ENCODE measurements around the gene ARMC9. TPM values are rescaled to one million over a fixed set of nuclear protein-coding genes. Genes with fewer than 3 reads are reported as not detected.

The ARMC9 gene
- total and polyA plus RNA-seq, 2 donors (not counting 3 experiments of a cell fraction or from before 2014, with no cell fraction given), result 16.4 to 24.2 TPM

DNA sequence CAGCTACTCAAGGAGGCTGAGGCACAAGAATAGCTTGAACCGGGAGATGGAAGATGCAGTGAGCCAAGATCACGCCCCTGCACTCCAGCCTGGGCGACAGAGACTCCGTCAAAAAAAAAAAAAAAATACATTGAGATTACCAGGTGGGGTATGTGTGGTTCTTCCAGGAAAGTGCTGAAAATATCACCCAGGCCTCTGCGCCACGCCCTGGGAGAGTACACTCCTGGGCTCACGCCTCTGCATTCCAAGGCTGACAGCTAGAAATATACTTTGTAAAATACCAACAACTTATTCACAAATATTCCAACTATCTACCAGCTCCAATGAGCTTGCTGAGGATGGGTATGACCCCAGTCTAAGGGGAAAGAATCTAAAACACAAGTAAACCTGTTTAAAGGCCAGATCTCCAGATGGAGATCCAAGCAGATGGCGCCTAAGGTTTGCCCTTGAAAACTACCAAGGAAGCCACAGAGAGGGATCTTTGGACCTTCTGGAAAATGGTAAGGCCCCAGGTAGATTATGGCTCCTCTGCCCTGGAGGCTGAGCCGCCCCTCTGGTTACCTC lies 175.4 kb downstream of the ARMC9 start:
- H3K9me1 ChIP-seq (replicated peaks; ENCODE audit: control insufficient read depth, extremely low read depth, insufficient read depth, low read length), result no peaks in the 10 kb centered on the region
- ChIA-PET CTCF (interaction anchor here (0.7 to 1.6 kb wide), 2 partner anchors 209 to 270 kb away, joined by 3 read pairs; no protein-coding TSS in a partner anchor), POLR2A (no interaction called here)
- H3K9ac ChIP-seq (replicated peaks; ENCODE audit: extremely low read depth, insufficient read depth, low read length), result no peak overlapping the region
- H3K27ac ChIP-seq (ENCODE audit: insufficient read depth, low read depth, low read length), result no peak overlapping the region
- no TSS peak for BruUV-seq (replicated peaks)
- FAIRE-seq, result no peak
- no peaks in the 10 kb centered on the region for H3K79me2 ChIP-seq (ENCODE audit: control insufficient read depth, insufficient read depth, low read length)
- no peaks in the 10 kb centered on the region for H3K4me1 ChIP-seq (ENCODE audit: control insufficient read depth, extremely low read depth, insufficient read depth, low read length)
- H4K20me1 ChIP-seq (replicated peaks; ENCODE audit: control insufficient read depth, extremely low read depth, insufficient read depth, low read length), result no peaks in the 10 kb centered on the region
- H3K9me3 ChIP-seq (replicated peaks; ENCODE audit: control insufficient read depth, insufficient read depth, low read length), result no peaks in the 10 kb centered on the region
- no peak overlapping the region for H3K4me2 ChIP-seq (ENCODE audit: insufficient read depth, low read length)
- dilution Hi-C loops (cut with MboI; ENCODE audit: extremely low pct_ligation_motif_present, low sequenced_read_pairs) (no loop called here), intact Hi-C loops (cut with micrococcal nuclease) (no loop called here)
- H3K27me3 ChIP-seq (ENCODE audit: control insufficient read depth in 2 of 2, insufficient read depth in 2 of 2, low read length in 2 of 2), result peaks cover 0 to 4% of the 10 kb centered on the region in 2 experiments
- no peak overlapping the region for H3K4me3 ChIP-seq (replicated peaks in 1 of 3; ENCODE audit: insufficient read depth in 1 of 3, low read depth in 1 of 3, low read length in 3 of 3)
- H3K36me3 ChIP-seq (ENCODE audit: control insufficient read depth in 2 of 2, extremely low read depth in 1 of 2, insufficient read depth in 2 of 2, low read length in 2 of 2), result no peaks in the 10 kb centered on the region
- no peak for DNase-seq (ENCODE audit: low read depth, low spot score)
- no peak for TF ChIP-seq JUN (IDR thresholded peaks at IDR 0.05; ENCODE audit: borderline replicate concordance, insufficient read depth, insufficient read length, low read depth)
- no peak for TF ChIP-seq GATA2 (IDR thresholded peaks at IDR 0.05; ENCODE audit: insufficient read depth, insufficient read length, low read depth, low read length)
- no peak for TF ChIP-seq POLR2AphosphoS5 (IDR thresholded peaks at IDR 0.05; ENCODE audit: insufficient read depth, low read depth, low read length)
- TF ChIP-seq, protein P1, sequence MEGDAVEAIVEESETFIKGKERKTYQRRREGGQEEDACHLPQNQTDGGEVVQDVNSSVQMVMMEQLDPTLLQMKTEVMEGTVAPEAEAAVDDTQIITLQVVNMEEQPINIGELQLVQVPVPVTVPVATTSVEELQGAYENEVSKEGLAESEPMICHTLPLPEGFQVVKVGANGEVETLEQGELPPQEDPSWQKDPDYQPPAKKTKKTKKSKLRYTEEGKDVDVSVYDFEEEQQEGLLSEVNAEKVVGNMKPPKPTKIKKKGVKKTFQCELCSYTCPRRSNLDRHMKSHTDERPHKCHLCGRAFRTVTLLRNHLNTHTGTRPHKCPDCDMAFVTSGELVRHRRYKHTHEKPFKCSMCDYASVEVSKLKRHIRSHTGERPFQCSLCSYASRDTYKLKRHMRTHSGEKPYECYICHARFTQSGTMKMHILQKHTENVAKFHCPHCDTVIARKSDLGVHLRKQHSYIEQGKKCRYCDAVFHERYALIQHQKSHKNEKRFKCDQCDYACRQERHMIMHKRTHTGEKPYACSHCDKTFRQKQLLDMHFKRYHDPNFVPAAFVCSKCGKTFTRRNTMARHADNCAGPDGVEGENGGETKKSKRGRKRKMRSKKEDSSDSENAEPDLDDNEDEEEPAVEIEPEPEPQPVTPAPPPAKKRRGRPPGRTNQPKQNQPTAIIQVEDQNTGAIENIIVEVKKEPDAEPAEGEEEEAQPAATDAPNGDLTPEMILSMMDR (IDR thresholded peaks at IDR 0.05; ENCODE audit: extremely low read depth in 1 of 2, insufficient read depth in 1 of 2, low read depth in 1 of 2, low read length in 2 of 2), result no peak
- no peak for TF ChIP-seq FOS (IDR thresholded peaks at IDR 0.05; ENCODE audit: borderline replicate concordance, insufficient read depth, low read length)
- TF ChIP-seq POLR2A (IDR thresholded peaks at IDR 0.05; ENCODE audit: low read depth, low read length), result no peak
- TF ChIP-seq, protein P2, sequence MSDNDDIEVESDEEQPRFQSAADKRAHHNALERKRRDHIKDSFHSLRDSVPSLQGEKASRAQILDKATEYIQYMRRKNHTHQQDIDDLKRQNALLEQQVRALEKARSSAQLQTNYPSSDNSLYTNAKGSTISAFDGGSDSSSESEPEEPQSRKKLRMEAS (IDR thresholded peaks at IDR 0.05; ENCODE audit: insufficient read depth, insufficient read length), result no peak
- TF ChIP-seq EZH2 (IDR thresholded peaks at IDR 0.05; ENCODE audit: borderline replicate concordance, low read depth, low read length, severe bottlenecking), result no peak
- no peak for TF ChIP-seq MYC (IDR thresholded peaks at IDR 0.05; ENCODE audit: low read depth, low read length)
- H2AFZ ChIP-seq (ENCODE audit: low read depth, low read length), result no peak overlapping the region

Measured in endothelial cell of umbilical vein (primary cell).